Osteoblast (primary cell): ENCODE measurements around the gene ERCC6L2. TPM values are rescaled to one million over a fixed set of nuclear protein-coding genes. Genes with fewer than 3 reads are reported as not detected.

Source experiments
- DNase-seq: peaks from one replicate; pipeline ENCODE4 v3.0.0; 2011; ENCODE audit warnings: low spot score, mixed read lengths; ENCODE audit not compliant: insufficient read length; ENCODE audit errors: missing footprints
- H2AFZ ChIP-seq: 2 replicates; pipeline ENCODE4 v1.6.0; 2011; ENCODE audit warnings: mild to moderate bottlenecking, low read length
- H3K27ac ChIP-seq: 2 replicates; pipeline ENCODE4 v1.5.1; 2011; ENCODE audit warnings: mild to moderate bottlenecking, low read depth, low read length, moderate library complexity
- H3K27me3 ChIP-seq: 2 replicates; pipeline ENCODE4 v1.6.0; 2012; ENCODE audit warnings: mild to moderate bottlenecking, control low read depth, inconsistent platforms, low read length, moderate library complexity; ENCODE audit not compliant: insufficient read depth
- H3K36me3 ChIP-seq: 2 replicates; pipeline ENCODE4 v1.5.1; 2011; ENCODE audit warnings: mild to moderate bottlenecking, low read length, control low read depth, moderate library complexity; ENCODE audit not compliant: insufficient read depth
- H3K4me1 ChIP-seq: 2 replicates; pipeline ENCODE4 v1.5.1; 2011; ENCODE audit warnings: mild to moderate bottlenecking, low read length, control low read depth, moderate library complexity; ENCODE audit not compliant: insufficient read depth
- H3K4me2 ChIP-seq: 2 replicates; pipeline ENCODE4 v1.6.0; 2011; ENCODE audit warnings: mild to moderate bottlenecking, low read length; ENCODE audit not compliant: insufficient read depth
- H3K4me3 ChIP-seq: fragments of 200-600 bp; sonication (generic); 3 replicates; pipeline ENCODE4 v1.5.1; 2012; ENCODE audit warnings: mild to moderate bottlenecking, low read length, inconsistent platforms; ENCODE audit not compliant: insufficient read depth
- H3K79me2 ChIP-seq: 2 replicates; pipeline ENCODE4 v1.6.0; 2012; ENCODE audit warnings: mild to moderate bottlenecking, low read length, control low read depth, inconsistent platforms; ENCODE audit not compliant: insufficient read depth
- H3K9me3 ChIP-seq: 2 replicates; pipeline ENCODE4 v1.5.1; 2011; ENCODE audit warnings: low read depth, low read length, control low read depth
- H4K20me1 ChIP-seq: 2 replicates; pipeline ENCODE4 v1.6.0; 2012; ENCODE audit warnings: mild to moderate bottlenecking, low read length, control low read depth; ENCODE audit not compliant: insufficient read depth
- CTCF ChIP-seq: IDR thresholded peaks from 2 replicates; pipeline ENCODE4 v1.5.1; 2011; ENCODE audit warnings: mild to moderate bottlenecking, low read depth, low read length, moderate library complexity; ENCODE audit errors: extremely low read depth
- total RNA-seq: library from RNA; depleted of rRNA; stranded (reverse); fragments of >200 nt; gene quantifications from 2 replicates; pipeline ENCODE4 v1.2.3, GENCODE V29; 2012

The ERCC6L2 gene
- total RNA-seq, 1 donor, result 77.8 TPM

DNA sequence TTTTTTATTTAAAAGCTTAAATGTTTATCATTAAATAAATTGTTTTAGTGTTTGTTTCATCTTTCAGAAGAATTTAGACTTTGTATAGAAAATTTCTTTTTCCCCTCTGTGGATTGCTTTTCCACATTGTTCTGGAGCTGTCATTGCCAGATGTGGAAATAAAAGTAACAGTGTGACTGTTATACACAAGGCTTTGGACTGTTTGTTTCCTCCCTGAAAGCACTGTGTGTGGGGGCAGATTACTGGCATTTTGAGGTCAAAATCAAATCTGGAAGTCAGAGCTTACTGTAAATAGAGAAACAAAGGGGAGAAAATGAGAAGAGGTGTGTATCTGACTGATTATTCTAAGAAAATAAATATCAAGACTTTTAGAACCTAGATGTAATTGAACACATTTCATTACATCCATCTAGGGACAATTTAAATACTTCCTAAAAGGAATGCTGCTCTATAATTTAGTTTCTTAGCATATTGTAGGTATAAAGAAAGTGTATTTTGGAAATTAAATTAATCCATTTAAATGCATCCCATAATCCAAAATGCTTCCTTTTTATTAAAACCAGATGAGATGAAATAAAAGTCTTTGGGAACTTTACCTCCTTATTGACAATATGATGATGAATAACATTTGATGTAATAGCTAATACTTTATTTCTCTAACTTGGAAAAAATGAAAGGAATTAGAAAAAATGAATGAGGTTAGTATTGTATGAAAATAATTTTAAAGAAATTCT, 51.9 kb downstream of the ERCC6L2 start:
- Histone ChIP-seq H2AFZ (no peak overlapping the region), H3K4me3 (no peak overlapping the region), H4K20me1 (no peaks in the 10 kb centered on the region), H3K4me1 (no peaks in the 10 kb centered on the region), H3K27ac (no peak overlapping the region), H3K9me3 (no peaks in the 10 kb centered on the region), H3K27me3 (no peaks in the 10 kb centered on the region), H3K4me2 (no peak overlapping the region), H3K36me3 (peaks cover 31% of the 10 kb centered on the region), H3K79me2 (no peaks in the 10 kb centered on the region)
- TF ChIP-seq CTCF, result no peak
- DNase-seq, result no peak

DNA sequence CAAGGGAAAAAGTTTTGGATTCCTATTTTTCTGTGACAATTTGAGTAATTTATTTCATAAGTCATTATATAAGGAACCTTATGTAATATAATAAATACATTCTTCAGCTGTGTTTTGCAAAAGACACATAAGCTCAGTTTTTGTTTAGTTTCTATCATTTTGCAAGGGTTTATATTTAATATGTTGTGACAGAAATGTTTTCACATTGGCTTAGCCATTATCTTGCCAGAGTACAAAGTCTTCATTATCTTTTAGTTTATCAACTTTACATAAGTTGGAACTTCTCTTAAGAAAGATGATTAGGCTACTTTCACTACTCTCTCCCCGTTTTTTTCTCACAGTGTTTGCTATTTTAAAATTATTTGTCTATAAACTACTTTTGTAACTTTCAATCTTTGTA, 54.8 kb downstream of the ERCC6L2 start:
- Histone ChIP-seq H3K27me3 (no peaks in the 10 kb centered on the region), H3K36me3 (peaks cover 34% of the 10 kb centered on the region), H2AFZ (no peak overlapping the region), H3K4me2 (no peak overlapping the region), H3K4me1 (no peaks in the 10 kb centered on the region), H3K27ac (no peak overlapping the region), H3K9me3 (no peaks in the 10 kb centered on the region), H4K20me1 (no peaks in the 10 kb centered on the region), H3K79me2 (no peaks in the 10 kb centered on the region), H3K4me3 (no peak overlapping the region)
- no peak for TF ChIP-seq CTCF
- DNase-seq, result no peak

DNA sequence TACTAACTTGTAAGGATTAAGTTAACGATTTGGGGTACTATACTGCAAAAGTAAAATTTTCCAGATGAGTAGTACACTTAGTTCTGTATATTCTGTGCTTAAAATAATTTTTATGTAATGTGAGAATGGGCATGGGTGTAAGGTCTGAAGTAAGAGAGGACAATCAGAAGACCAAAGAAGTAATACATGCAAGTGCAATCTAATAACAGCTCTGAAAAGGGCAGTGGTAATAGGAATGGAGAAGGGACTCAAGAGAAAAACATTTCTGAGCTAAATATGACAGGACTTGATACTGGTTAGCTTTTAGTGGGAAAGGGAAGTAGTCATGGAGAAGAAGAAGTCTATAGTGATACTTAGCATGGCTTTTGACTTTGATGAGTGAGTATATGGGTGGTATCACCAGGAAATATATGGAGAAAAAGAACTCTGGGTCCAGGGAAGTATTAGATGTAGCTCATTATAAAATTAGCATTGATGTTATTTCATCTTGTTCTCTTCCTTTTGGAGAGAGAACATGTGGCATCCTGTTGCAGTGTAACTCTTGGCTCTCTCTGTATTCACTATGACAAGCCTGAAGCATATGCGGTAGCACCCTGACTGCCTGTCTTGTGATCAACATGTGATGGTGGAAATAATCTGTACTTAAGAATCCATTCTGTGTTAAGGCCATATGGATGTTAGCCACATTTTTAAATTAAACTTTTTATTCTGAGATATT, 60.5 kb downstream of the ERCC6L2 start:
- DNase-seq, result no peak
- no peaks in the 10 kb centered on the region for H3K27me3 ChIP-seq

More for the DNA sequence above, 60.5 kb downstream of the ERCC6L2 start:
- Histone ChIP-seq H3K79me2 (peaks cover 7% of the 10 kb centered on the region), H3K9me3 (no peaks in the 10 kb centered on the region), H3K4me3 (no peak overlapping the region), H3K4me2 (no peak overlapping the region), H4K20me1 (no peaks in the 10 kb centered on the region), H2AFZ (no peak overlapping the region), H3K27ac (no peak overlapping the region), H3K4me1 (peaks cover 6% of the 10 kb centered on the region), H3K36me3 (peaks cover 20% of the 10 kb centered on the region)
- no peak for TF ChIP-seq CTCF
